Neuronal stem cell (in vitro differentiated cells): ENCODE measurements around the gene TPRG1.

Experiments used
- DNase-seq: peaks from one replicate; pipeline ENCODE4 v3.0.0-alpha.2; 2013; ENCODE audit warnings: low spot score
- H2AFZ ChIP-seq: one replicate; pipeline ENCODE4 v1.6.1; 2013; ENCODE audit warnings: mild to moderate bottlenecking, low read length, inconsistent platforms
- H2AK5ac ChIP-seq: 2 replicates; pipeline ENCODE4 v1.6.1; 2013; ENCODE audit warnings: low read depth, mild to moderate bottlenecking, inconsistent platforms, low read length, moderate library complexity, mixed read lengths
- H2BK120ac ChIP-seq: 2 replicates; pipeline ENCODE4 v1.6.1; 2013; ENCODE audit warnings: low read depth, mild to moderate bottlenecking, inconsistent platforms, low read length, moderate library complexity, mixed read lengths
- H2BK12ac ChIP-seq: one replicate; pipeline ENCODE4 v1.6.1; 2013; ENCODE audit warnings: low read length, inconsistent platforms
- H2BK15ac ChIP-seq: 2 replicates; pipeline ENCODE4 v1.6.1; 2013; ENCODE audit warnings: mild to moderate bottlenecking, low read length, inconsistent platforms, mixed read lengths
- H2BK5ac ChIP-seq: one replicate; pipeline ENCODE4 v1.6.1; 2013; ENCODE audit warnings: inconsistent platforms, mild to moderate bottlenecking, low read length, moderate library complexity
- H3K14ac ChIP-seq: one replicate; pipeline ENCODE4 v1.6.1; 2013; ENCODE audit warnings: low read length, inconsistent platforms
- H3K18ac ChIP-seq: 2 replicates; pipeline ENCODE4 v1.6.1; 2013; ENCODE audit warnings: low read length, inconsistent platforms
- H3K23ac ChIP-seq: 2 replicates; pipeline ENCODE4 v1.6.1; 2013; ENCODE audit warnings: low read depth, mild to moderate bottlenecking, mixed read lengths, low read length, inconsistent platforms; ENCODE audit not compliant: poor library complexity
- H3K27ac ChIP-seq: replicated peaks from 3 replicates; pipeline ENCODE4 v1.5.1; 2013; ENCODE audit warnings: low read length, inconsistent platforms
- H3K27me3 ChIP-seq, 3 experiments: 2 replicates each; pipeline ENCODE4 v1.6.1; 2013; ENCODE audit warnings: low read length in 3 of 3, mild to moderate bottlenecking in 2 of 3, inconsistent platforms in 1 of 3, low read depth in 1 of 3, mixed read lengths in 1 of 3, moderate library complexity in 1 of 3; ENCODE audit not compliant: control insufficient read depth in 3 of 3, insufficient read depth in 3 of 3
- H3K36me3 ChIP-seq, 2 donors: replicated peaks in 1 of 2; 2 replicates each; pipeline ENCODE4 v1.6.1; 2013; ENCODE audit warnings: low read length in 2 of 2; ENCODE audit not compliant: control insufficient read depth in 2 of 2, insufficient read depth in 2 of 2
- H3K4ac ChIP-seq: 2 replicates; pipeline ENCODE4 v1.6.1; 2013; ENCODE audit warnings: inconsistent platforms, mild to moderate bottlenecking, low read length, moderate library complexity
- H3K4me1 ChIP-seq, 2 donors: 1 replicate in 1 of 2; 2 replicates in 1 of 2; pipeline ENCODE4 v1.6.1; 2013; ENCODE audit warnings: low read length in 2 of 2, low read depth in 1 of 2; ENCODE audit not compliant: control insufficient read depth in 2 of 2, insufficient read depth in 1 of 2
- H3K4me2 ChIP-seq: one replicate; pipeline ENCODE4 v1.6.1; 2013; ENCODE audit warnings: mild to moderate bottlenecking, low read length, inconsistent platforms; ENCODE audit not compliant: insufficient read depth, poor library complexity, severe bottlenecking
- H3K4me3 ChIP-seq, 2 donors: 2 replicates each; pipeline ENCODE4 v1.5.1; 2013; ENCODE audit warnings: low read length in 2 of 2, mild to moderate bottlenecking in 2 of 2, inconsistent platforms in 1 of 2, moderate library complexity in 1 of 2
- H3K79me1 ChIP-seq: one replicate; pipeline ENCODE4 v1.6.1; 2013; ENCODE audit warnings: low read depth, mild to moderate bottlenecking, inconsistent platforms, low read length, moderate library complexity
- H3K9ac ChIP-seq: one replicate; pipeline ENCODE4 v1.6.1; 2013; ENCODE audit warnings: mild to moderate bottlenecking, low read depth, low read length, inconsistent platforms; ENCODE audit not compliant: poor library complexity
- H3K9me3 ChIP-seq, 2 donors: replicated peaks in 1 of 2; 2 replicates each; pipeline versions ENCODE3 to v1.6.1; 2013; ENCODE audit warnings: low read length in 2 of 2, mild to moderate bottlenecking in 2 of 2, inconsistent platforms in 1 of 2, low read depth in 1 of 2, mixed read lengths in 1 of 2, moderate library complexity in 1 of 2; ENCODE audit not compliant: control insufficient read depth in 2 of 2, insufficient read depth in 1 of 2
- H4K8ac ChIP-seq: one replicate; pipeline ENCODE4 v1.6.1; 2013; ENCODE audit warnings: low read depth, mild to moderate bottlenecking, inconsistent platforms, low read length, moderate library complexity
- H4K91ac ChIP-seq: one replicate; pipeline ENCODE4 v1.6.1; 2013; ENCODE audit warnings: low read length, low read depth, mild to moderate bottlenecking, inconsistent platforms; ENCODE audit not compliant: poor library complexity
- WGBS, 2 donors: extraction: QIAGEN DNeasy Blood & Tissue Kit; methylation state at CpG; one replicate each; pipeline ENCODE4 v1.1.7; 2013; ENCODE audit warnings: missing lambda C conversion rate in 2 of 2, mixed read lengths in 1 of 2; ENCODE audit not compliant: insufficient read length in 2 of 2, insufficient replicate concordance in 1 of 2; ENCODE audit errors: extremely low coverage in 2 of 2; 5-methylcytosine and 5-hydroxymethylcytosine counted together

The TPRG1 gene

GRCh38 chr3:189301479-189301878 is 129.7 kb downstream of the TPRG1 start:
- H3K9me3 ChIP-seq = no peaks in the 10 kb centered on the region
- peaks cover 0 to 6% of the 10 kb centered on the region in 2 donors for H3K4me1 ChIP-seq
- H3K14ac ChIP-seq = no peak overlapping the region
- no peak overlapping the region for H4K91ac ChIP-seq
- H2AFZ ChIP-seq = no peak overlapping the region
- H3K27ac ChIP-seq = no peak overlapping the region
- no peak overlapping the region for H3K4me3 ChIP-seq
- no peak overlapping the region for H2BK5ac ChIP-seq
- H3K36me3 ChIP-seq = no peaks in the 10 kb centered on the region
- H3K9ac ChIP-seq = no peak overlapping the region
- H3K23ac ChIP-seq = no peak overlapping the region
- H3K4me2 ChIP-seq = no peak overlapping the region
- no peak for DNase-seq
- H3K4ac ChIP-seq = no peak overlapping the region
- no peaks in the 10 kb centered on the region for H3K79me1 ChIP-seq
- H3K27me3 ChIP-seq = no peaks in the 10 kb centered on the region
- no peak overlapping the region for H2AK5ac ChIP-seq
- no peak overlapping the region for H3K18ac ChIP-seq
- H4K8ac ChIP-seq = no peak overlapping the region
- no peak overlapping the region for H2BK15ac ChIP-seq
- H2BK12ac ChIP-seq = no peak overlapping the region
- H2BK120ac ChIP-seq = no peak overlapping the region
- WGBS, 2 donors = no CpG with 5 or more reads among the region's 2 CpGs

- Histone ChIP-seq H3K36me3 (no peaks in the 10 kb centered on the region), H3K79me1 (no peaks in the 10 kb centered on the region), H3K9ac (no peak overlapping the region), H2BK5ac (no peak overlapping the region), H2AFZ (no peak overlapping the region), H2AK5ac (no peak overlapping the region), H2BK12ac (no peak overlapping the region), H3K4me2 (no peak overlapping the region), H3K4ac (no peak overlapping the region), H3K4me3 (no peak overlapping the region), H2BK120ac (no peak overlapping the region), H4K91ac (no peak overlapping the region), H3K23ac (no peak overlapping the region), H3K27ac (no peak overlapping the region), H3K9me3 (no peaks in the 10 kb centered on the region), H3K18ac (no peak overlapping the region), H3K27me3 (no peaks in the 10 kb centered on the region), H2BK15ac (no peak overlapping the region), H4K8ac (no peak overlapping the region), H3K4me1 (peaks cover 0 to 6% of the 10 kb centered on the region in 2 donors), H3K14ac (no peak overlapping the region)
- no peak for DNase-seq
- no CpG with 5 or more reads among the region's 1 CpG for WGBS, 2 donors
These were observed 131.8 kb downstream of the TPRG1 start for GRCh38 chr3:189303584-189303983.

GRCh38 chr3:189304465-189305351 is 132.9 kb downstream of the TPRG1 start:
- no peaks in the 10 kb centered on the region for H3K9me3 ChIP-seq
- H3K18ac ChIP-seq = no peak overlapping the region
- no peak overlapping the region for H2BK5ac ChIP-seq
- H2BK12ac ChIP-seq = no peak overlapping the region
- H3K27me3 ChIP-seq = no peaks in the 10 kb centered on the region
- WGBS, 2 donors = no CpG with 5 or more reads among the region's 10 CpGs
- H3K4ac ChIP-seq = no peak overlapping the region
- no peak overlapping the region for H2BK15ac ChIP-seq
- H3K4me2 ChIP-seq = no peak overlapping the region
- H3K36me3 ChIP-seq = no peaks in the 10 kb centered on the region
- H3K4me1 ChIP-seq = peaks cover 0 to 6% of the 10 kb centered on the region in 2 donors
- H2BK120ac ChIP-seq = no peak overlapping the region
- H2AFZ ChIP-seq = no peak overlapping the region
- DNase-seq = no peak
- no peak overlapping the region for H3K9ac ChIP-seq
- H3K79me1 ChIP-seq = no peaks in the 10 kb centered on the region
- H2AK5ac ChIP-seq = no peak overlapping the region
- H3K23ac ChIP-seq = no peak overlapping the region
- no peak overlapping the region for H3K14ac ChIP-seq
- H3K27ac ChIP-seq = no peak overlapping the region
- H4K8ac ChIP-seq = no peak overlapping the region
- no peak overlapping the region for H3K4me3 ChIP-seq
- no peak overlapping the region for H4K91ac ChIP-seq

GRCh38 chr3:189305412-189305811 is 133.6 kb downstream of the TPRG1 start:
- Histone ChIP-seq H4K91ac (no peak overlapping the region), H2BK5ac (no peak overlapping the region), H3K4me3 (no peak overlapping the region), H3K18ac (no peak overlapping the region), H3K4me2 (no peak overlapping the region), H3K27ac (no peak overlapping the region), H3K4me1 (peaks cover 0 to 6% of the 10 kb centered on the region in 2 donors), H3K79me1 (no peaks in the 10 kb centered on the region), H3K4ac (no peak overlapping the region), H3K36me3 (no peaks in the 10 kb centered on the region), H2AK5ac (no peak overlapping the region), H3K23ac (no peak overlapping the region), H2BK15ac (no peak overlapping the region), H3K9ac (no peak overlapping the region), H2BK12ac (no peak overlapping the region), H2BK120ac (no peak overlapping the region), H3K14ac (no peak overlapping the region), H4K8ac (no peak overlapping the region), H3K9me3 (no peaks in the 10 kb centered on the region), H2AFZ (no peak overlapping the region), H3K27me3 (no peaks in the 10 kb centered on the region)
- WGBS, 2 donors = no CpG with 5 or more reads among the region's 1 CpG
- DNase-seq = no peak
